Type B pancreatic cell (in vitro differentiated cells): ENCODE results near the gene DTNBP1. TPM values are rescaled to one million over a fixed set of nuclear protein-coding genes. Genes with fewer than 3 reads are reported as not detected.

Source experiments
- DNase-seq: peaks from one replicate; pipeline ENCODE4 v3.0.0; 2021; ENCODE audit warnings: mixed read lengths; ENCODE audit not compliant: unreplicated experiment; ENCODE audit errors: extremely low spot score
- H3K27ac Mint-ChIP-seq: 2 replicates; pipeline ENCODE4 v1.8.0; 2021; ENCODE audit warnings: mild to moderate bottlenecking, mixed read lengths
- H3K27me3 Mint-ChIP-seq: 2 replicates; pipeline ENCODE4 v1.8.0; 2021; ENCODE audit warnings: mixed read lengths
- H3K36me3 Mint-ChIP-seq: 2 replicates; pipeline ENCODE4 v1.8.0; 2021; ENCODE audit warnings: mixed read lengths
- H3K4me1 Mint-ChIP-seq: one replicate; pipeline ENCODE4 v1.8.0; 2021; ENCODE audit warnings: mixed read lengths; ENCODE audit not compliant: unreplicated experiment
- H3K4me3 Mint-ChIP-seq: 2 replicates; pipeline ENCODE4 v1.8.0; 2021; ENCODE audit warnings: mild to moderate bottlenecking, mixed read lengths
- H3K9me3 Mint-ChIP-seq: 2 replicates; pipeline ENCODE4 v1.8.0; 2021; ENCODE audit warnings: mixed read lengths
- CTCF ChIP-seq: fragments of 200-600 bp; sonication (generic); conservative IDR thresholded peaks from 2 replicates; pipeline ENCODE4 v1.5.0; 2021; ENCODE audit warnings: antibody characterized with exemption, mild to moderate bottlenecking
- total RNA-seq: library from RNA; stranded (reverse); gene quantifications from 2 replicates; pipeline ENCODE4 v1.2.1, GENCODE V29; 2021; ENCODE audit warnings: low replicate concordance

DTNBP1 gene
- total RNA-seq, 1 donor from 2014 or later: 11.6 TPM

DNA sequence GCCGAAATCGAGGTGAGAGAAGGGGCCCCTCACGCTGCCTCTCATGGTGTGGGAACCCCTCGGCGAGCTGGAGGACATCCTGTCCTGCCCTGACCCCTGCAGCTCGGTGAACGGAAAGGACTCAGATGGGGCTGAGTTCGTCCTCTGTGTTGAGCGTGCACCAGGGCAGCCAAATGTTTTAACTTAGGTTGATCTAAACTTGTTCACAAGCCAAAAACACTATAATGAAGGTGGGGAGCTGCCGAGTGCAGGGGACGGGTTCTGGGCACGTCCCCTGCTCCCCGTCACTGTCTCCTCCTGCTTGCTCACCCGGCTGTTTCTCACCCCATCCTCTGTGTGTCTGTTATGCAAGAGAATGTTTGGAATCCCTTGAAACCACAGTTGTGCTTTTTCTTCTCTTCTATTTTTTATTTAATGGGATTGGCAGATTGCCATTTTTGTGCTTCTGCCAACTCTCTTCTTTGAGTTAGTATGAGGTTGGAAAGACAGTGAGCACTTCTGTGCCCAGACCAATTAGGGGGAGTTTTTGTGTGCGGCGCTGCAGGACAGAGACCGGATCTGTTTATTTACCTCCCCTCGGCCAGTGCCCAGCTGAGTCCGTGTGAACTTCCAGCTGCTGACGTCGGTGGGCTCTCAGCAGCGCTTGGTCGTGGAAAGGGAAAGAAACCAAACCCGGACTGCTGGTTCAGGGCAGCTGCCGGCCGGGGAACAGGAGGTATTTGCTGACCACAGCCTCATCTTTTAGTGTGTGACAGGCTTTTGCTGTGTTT is 158.1 kb downstream of the DTNBP1 start:
- Mint-ChIP-seq H3K9me3 (no peaks in the 10 kb centered on the region), H3K27ac (peak overlapping the region; percentile 12), H3K4me1 (peaks cover 32% of the 10 kb centered on the region), H3K4me3 (peak overlapping the region; percentile 9), H3K36me3 (peaks cover 31% of the 10 kb centered on the region), H3K27me3 (no peaks in the 10 kb centered on the region)
- no peak for TF ChIP-seq CTCF
- no peak for DNase-seq

DNA sequence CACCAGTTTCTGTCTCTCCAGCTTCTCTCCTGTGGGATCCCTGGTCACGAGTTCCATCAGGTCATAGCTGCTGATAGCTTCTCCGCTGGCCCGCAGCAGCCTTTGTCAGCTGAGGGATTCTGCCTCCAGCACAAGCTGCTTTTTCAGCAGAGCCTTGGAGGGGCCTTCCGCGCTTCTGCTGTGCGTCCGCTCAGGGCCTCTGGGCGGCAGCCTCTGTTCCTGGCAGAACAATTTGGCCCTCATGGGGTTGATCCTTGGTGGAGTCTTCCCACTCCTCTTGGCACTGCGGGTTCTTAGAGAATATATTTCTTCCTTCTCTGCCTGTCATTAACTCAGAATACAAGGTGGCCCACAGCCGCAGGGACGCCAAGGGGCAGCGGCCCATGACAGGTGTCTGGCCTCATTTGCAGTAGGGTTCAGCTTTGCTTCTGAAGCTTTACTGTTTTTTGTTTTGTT is 158.8 kb downstream of the DTNBP1 start:
- peaks cover 31% of the 10 kb centered on the region for H3K36me3 Mint-ChIP-seq
- DNase-seq: no peak
- H3K4me1 Mint-ChIP-seq: peaks cover 32% of the 10 kb centered on the region
- no peak for TF ChIP-seq CTCF
- no peak overlapping the region for H3K4me3 Mint-ChIP-seq
- no peak overlapping the region for H3K27ac Mint-ChIP-seq
- H3K27me3 Mint-ChIP-seq: no peaks in the 10 kb centered on the region
- H3K9me3 Mint-ChIP-seq: no peaks in the 10 kb centered on the region

- Mint-ChIP-seq H3K27ac (no peak overlapping the region), H3K36me3 (peaks cover 25% of the 10 kb centered on the region), H3K4me1 (peaks cover 29% of the 10 kb centered on the region), H3K27me3 (no peaks in the 10 kb centered on the region), H3K4me3 (no peak overlapping the region), H3K9me3 (no peaks in the 10 kb centered on the region)
- no peak for TF ChIP-seq CTCF
- no peak for DNase-seq
Observed at GRCh38 chr6:15503346-15503680, 159.5 kb downstream of the DTNBP1 start.

DNA sequence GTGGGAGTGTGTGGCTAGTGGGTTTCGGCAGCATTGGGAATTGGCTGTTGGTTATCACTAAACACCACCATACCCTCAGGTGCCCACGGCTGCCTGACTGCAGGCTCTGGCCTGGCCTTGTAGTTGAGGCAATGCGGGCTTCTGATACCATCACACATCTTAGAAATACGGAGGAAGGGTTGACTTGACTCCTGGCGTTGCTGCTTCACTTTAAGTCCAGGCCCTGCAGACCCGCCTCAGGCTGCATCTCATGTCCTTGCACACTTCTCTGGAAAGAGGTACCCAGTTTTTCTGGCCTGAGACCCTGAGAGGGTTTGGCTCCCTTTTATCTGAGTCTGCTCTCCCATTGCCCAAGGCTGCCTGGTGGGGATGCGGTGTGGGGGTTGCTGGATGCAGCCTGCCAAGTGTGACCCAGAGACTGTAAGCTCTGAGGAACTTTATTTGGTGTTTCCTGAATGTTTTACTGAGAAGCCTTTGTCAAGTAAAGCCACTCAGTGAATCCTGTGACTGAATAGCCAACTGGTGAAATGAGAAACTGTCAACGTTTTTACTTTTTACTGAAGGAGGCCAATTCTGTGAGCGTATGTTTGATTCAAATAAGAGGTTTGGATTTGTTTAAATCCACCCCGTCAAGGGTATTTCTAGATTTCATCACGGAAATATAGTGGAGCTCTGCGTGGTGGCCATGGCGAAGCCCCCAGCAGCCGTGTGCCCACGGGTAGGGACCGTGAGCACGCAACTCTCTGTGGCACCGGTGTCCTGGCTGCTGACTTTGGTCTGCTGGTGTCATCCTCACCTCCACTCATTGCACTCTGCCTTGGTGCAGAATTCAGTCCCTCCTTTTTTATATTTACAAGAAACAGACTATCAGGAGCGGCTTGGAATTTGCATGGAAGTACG is 160.1 kb downstream of the DTNBP1 start:
- Mint-ChIP-seq H3K27me3 (no peaks in the 10 kb centered on the region), H3K4me3 (no peak overlapping the region), H3K36me3 (peaks cover 28% of the 10 kb centered on the region), H3K9me3 (no peaks in the 10 kb centered on the region), H3K27ac (no peak overlapping the region), H3K4me1 (peaks cover 29% of the 10 kb centered on the region)
- no peak for TF ChIP-seq CTCF
- DNase-seq: no peak

- Mint-ChIP-seq H3K9me3 (no peaks in the 10 kb centered on the region), H3K4me1 (peaks cover 29% of the 10 kb centered on the region), H3K36me3 (peaks cover 25% of the 10 kb centered on the region), H3K27me3 (no peaks in the 10 kb centered on the region), H3K27ac (no peak overlapping the region), H3K4me3 (no peak overlapping the region)
- no peak for TF ChIP-seq CTCF
- no peak for DNase-seq
Observed at GRCh38 chr6:15501826-15502445, 160.9 kb downstream of the DTNBP1 start.
